GM21360 (cell line): ENCODE results near the gene PLEKHM3.

Experiments used
- ATAC-seq: cut with Tn5 transposase; IDR thresholded peaks from one replicate; pipeline ENCODE4 v1.9.1; 2021; ENCODE audit warnings: mild to moderate bottlenecking, moderate library complexity; ENCODE audit not compliant: unreplicated experiment

PLEKHM3 gene

GRCh38 chr2:207867056-207867455 lies 158.3 kb downstream of the PLEKHM3 start:
- ATAC-seq: no peak

GRCh38 chr2:207865210-207865609 lies 160.1 kb downstream of the PLEKHM3 start:
- no peak for ATAC-seq

GRCh38 chr2:207863345-207863744 lies 162.0 kb downstream of the PLEKHM3 start:
- no peak for ATAC-seq

- ATAC-seq: no peak
Measured at GRCh38 chr2:207861789-207862188, 163.5 kb downstream of the PLEKHM3 start.

- no peak for ATAC-seq
Measured at GRCh38 chr2:207860685-207861084, 164.6 kb downstream of the PLEKHM3 start.

- ATAC-seq: no peak
Measured at GRCh38 chr2:207855591-207855990, 169.7 kb downstream of the PLEKHM3 start.

GRCh38 chr2:207854484-207855440 lies 170.6 kb downstream of the PLEKHM3 start:
- ATAC-seq: no peak

- ATAC-seq: no peak
Measured at GRCh38 chr2:207852791-207853190, 172.5 kb downstream of the PLEKHM3 start.

GRCh38 chr2:207849443-207849842 lies 175.9 kb downstream of the PLEKHM3 start:
- no peak for ATAC-seq

- ATAC-seq: no peak
Measured at GRCh38 chr2:207848545-207848928, 176.8 kb downstream of the PLEKHM3 start.

- ATAC-seq: no peak
Measured at GRCh38 chr2:207847807-207848544, 177.4 kb downstream of the PLEKHM3 start.

GRCh38 chr2:207847098-207847806 lies 178.1 kb downstream of the PLEKHM3 start:
- no peak for ATAC-seq

GRCh38 chr2:207845202-207845864 lies 180.0 kb downstream of the PLEKHM3 start:
- no peak for ATAC-seq

- ATAC-seq: no peak
Measured at GRCh38 chr2:207844648-207845047, 180.7 kb downstream of the PLEKHM3 start.

- no peak for ATAC-seq
Measured at GRCh38 chr2:207840101-207840500, 185.2 kb downstream of the PLEKHM3 start.

GRCh38 chr2:207839575-207839974 lies 185.8 kb downstream of the PLEKHM3 start:
- ATAC-seq: no peak

GRCh38 chr2:207839028-207839427 lies 186.3 kb downstream of the PLEKHM3 start:
- no peak for ATAC-seq

- ATAC-seq: no peak
Measured at GRCh38 chr2:207836521-207837133, 188.7 kb downstream of the PLEKHM3 start.

- ATAC-seq: no peak
Measured at GRCh38 chr2:207835805-207836204, 189.5 kb downstream of the PLEKHM3 start.

GRCh38 chr2:207833251-207833751 lies 192.0 kb downstream of the PLEKHM3 start:
- peak; percentile 98 for ATAC-seq
